ENCODE data around the gene UMODL1. TPM values are rescaled to one million over a fixed set of nuclear protein-coding genes. Genes with fewer than 3 reads are reported as not detected.

UMODL1 gene
- total and polyA plus RNA-seq, 8 donors: under 0.01 TPM; not detected in 7

- intact Hi-C loops (cut with DNase I; ENCODE audit: low total_unique reads): no loop called here
Measured at GRCh38 chr21:42079939-42080787, 9.0 kb downstream of the UMODL1 start.

GRCh38 chr21:42080788-42081083, 9.6 kb downstream of the UMODL1 start:
- intact Hi-C loops (cut with DNase I; ENCODE audit: low total_unique reads): no loop called here
- H3K4me3 ChIP-seq: no peak overlapping the region
- WGBS, 5 donors: 76 to 88% (median 84%) methylated on average over 6 of the region's 6 CpGs
- no peaks in the 10 kb centered on the region for H3K36me3 ChIP-seq
- H3K9me3 ChIP-seq: no peaks in the 10 kb centered on the region
- peaks cover 0 to 2% (median under 1%) of the 10 kb centered on the region in 4 donors for H3K4me1 ChIP-seq
- DNase-seq: peak in 1 of 2 donors; percentile 39
- H3K27ac ChIP-seq: no peak overlapping the region
- TF ChIP-seq POLR2A (IDR thresholded peaks at IDR 0.05) (no peak), EP300 (IDR thresholded peaks at IDR 0.05) (no peak), POLR2AphosphoS5 (IDR thresholded peaks at IDR 0.05) (no peak), CTCF (IDR thresholded peaks at IDR 0.05) (no peak)
- H3K27me3 ChIP-seq: peaks cover 0 to 9% (median 0%) of the 10 kb centered on the region in 3 donors

More at GRCh38 chr21:42079939-42080787, 9.0 kb downstream of the UMODL1 start:
- DNase-seq: no peak
- H3K4me3 ChIP-seq: no peak overlapping the region
- no peak overlapping the region for H3K27ac ChIP-seq
- H3K27me3 ChIP-seq: peaks cover 0 to 9% (median 0%) of the 10 kb centered on the region in 3 donors
- WGBS, 5 donors: 79 to 90% (median 86%) methylated on average over 22 to 25 of the region's 25 CpGs
- no peaks in the 10 kb centered on the region for H3K9me3 ChIP-seq
- TF ChIP-seq POLR2AphosphoS5 (IDR thresholded peaks at IDR 0.05) (no peak), CTCF (IDR thresholded peaks at IDR 0.05) (no peak), EP300 (IDR thresholded peaks at IDR 0.05) (no peak), POLR2A (IDR thresholded peaks at IDR 0.05) (no peak)
- H3K36me3 ChIP-seq: no peaks in the 10 kb centered on the region
- no peaks in the 10 kb centered on the region for H3K4me1 ChIP-seq

GRCh38 chr21:42081138-42081537, 10.0 kb downstream of the UMODL1 start:
- H3K36me3 ChIP-seq: no peaks in the 10 kb centered on the region
- no peak overlapping the region for H3K4me3 ChIP-seq
- H3K4me1 ChIP-seq: peaks cover 0 to 6% (median 3%) of the 10 kb centered on the region in 4 donors
- 48 to 72% (median 67%) methylated on average over 7 to 8 of the region's 8 CpGs for WGBS, 5 donors
- peak in 1 of 2 donors; percentile 50 for DNase-seq
- intact Hi-C loops (cut with DNase I; ENCODE audit: low total_unique reads): no loop called here
- no peaks in the 10 kb centered on the region for H3K9me3 ChIP-seq
- no peak overlapping the region for H3K27ac ChIP-seq
- peaks cover 0 to 7% (median 0%) of the 10 kb centered on the region in 3 donors for H3K27me3 ChIP-seq
- TF ChIP-seq EP300 (IDR thresholded peaks at IDR 0.05): no peak
- no peak for TF ChIP-seq POLR2A (IDR thresholded peaks at IDR 0.05)
- no peak for TF ChIP-seq POLR2AphosphoS5 (IDR thresholded peaks at IDR 0.05)
- no peak for TF ChIP-seq CTCF (IDR thresholded peaks at IDR 0.05)

GRCh38 chr21:42081931-42082381, 10.8 kb downstream of the UMODL1 start:
- 80 to 90% (median 85%) methylated on average over 18 of the region's 18 CpGs for WGBS, 5 donors
- intact Hi-C loops (cut with DNase I; ENCODE audit: low total_unique reads): no loop called here
- no peak for DNase-seq

More at GRCh38 chr21:42081931-42082381, 10.8 kb downstream of the UMODL1 start:
- no peak for TF ChIP-seq POLR2A (IDR thresholded peaks at IDR 0.05)
- no peak for TF ChIP-seq CTCF (IDR thresholded peaks at IDR 0.05)
- TF ChIP-seq EP300 (IDR thresholded peaks at IDR 0.05): no peak
- TF ChIP-seq POLR2AphosphoS5 (IDR thresholded peaks at IDR 0.05): no peak
- peaks cover 0 to 13% (median 3%) of the 10 kb centered on the region in 4 donors for H3K4me1 ChIP-seq
- H3K27ac ChIP-seq: no peak overlapping the region
- H3K4me3 ChIP-seq: no peak overlapping the region
- H3K36me3 ChIP-seq: no peaks in the 10 kb centered on the region
- H3K27me3 ChIP-seq: no peaks in the 10 kb centered on the region
- H3K9me3 ChIP-seq: no peaks in the 10 kb centered on the region

Data from stomach (tissue), 9 donors.